GM21367 (cell line): ENCODE results near the gene SBNO2.

ENCODE experiments used
- ATAC-seq: cut with Tn5 transposase; IDR thresholded peaks from one replicate; pipeline ENCODE4 v1.9.1; 2021; ENCODE audit not compliant: unreplicated experiment

SBNO2 gene

DNA sequence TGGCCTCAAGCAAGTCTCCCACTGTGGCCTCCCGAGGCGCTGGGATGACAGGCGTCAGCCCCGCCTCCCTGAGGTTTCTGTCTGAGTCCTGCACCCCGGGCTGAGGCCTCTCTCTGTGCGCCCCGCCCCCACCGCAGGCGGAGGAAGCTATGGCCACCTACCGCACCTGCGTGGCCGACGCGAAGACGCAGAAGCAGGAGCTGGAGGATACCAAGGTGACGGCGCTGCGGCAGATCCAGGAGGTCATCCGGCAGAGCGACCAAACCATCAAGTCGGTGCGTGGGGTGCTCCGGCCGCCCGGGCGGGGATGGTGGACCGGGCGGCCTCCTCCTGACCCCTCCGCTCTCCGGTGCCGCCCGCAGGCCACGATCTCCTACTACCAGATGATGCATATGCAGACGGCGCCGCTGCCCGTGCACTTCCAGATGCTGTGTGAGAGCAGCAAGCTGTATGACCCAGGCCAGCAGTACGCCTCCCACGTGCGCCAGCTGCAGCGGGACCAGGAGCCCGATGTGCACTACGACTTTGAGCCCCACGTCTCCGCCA is 94.4 kb downstream of the SBNO2 start:
- no peak for ATAC-seq

DNA sequence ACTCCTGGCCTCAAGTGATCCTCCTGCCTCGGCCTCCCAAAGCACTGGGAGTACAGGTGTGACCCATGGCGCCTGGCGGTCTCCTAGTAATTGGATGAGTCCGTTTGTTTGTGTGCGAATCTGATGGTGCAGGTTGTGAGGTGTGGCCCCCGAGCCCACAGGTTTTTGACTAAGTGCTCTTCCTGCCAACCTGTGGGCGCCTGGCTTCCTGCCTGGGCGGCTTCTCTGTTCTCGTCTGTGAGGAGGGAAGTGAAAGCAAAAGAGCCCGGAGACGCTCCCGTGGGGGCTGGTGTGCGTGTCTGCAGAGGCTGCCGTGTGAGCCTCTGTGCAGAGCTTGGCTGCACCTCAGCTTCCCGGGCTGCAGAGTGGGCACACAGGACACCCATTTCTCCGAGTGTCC is 97.1 kb downstream of the SBNO2 start:
- no peak for ATAC-seq

DNA sequence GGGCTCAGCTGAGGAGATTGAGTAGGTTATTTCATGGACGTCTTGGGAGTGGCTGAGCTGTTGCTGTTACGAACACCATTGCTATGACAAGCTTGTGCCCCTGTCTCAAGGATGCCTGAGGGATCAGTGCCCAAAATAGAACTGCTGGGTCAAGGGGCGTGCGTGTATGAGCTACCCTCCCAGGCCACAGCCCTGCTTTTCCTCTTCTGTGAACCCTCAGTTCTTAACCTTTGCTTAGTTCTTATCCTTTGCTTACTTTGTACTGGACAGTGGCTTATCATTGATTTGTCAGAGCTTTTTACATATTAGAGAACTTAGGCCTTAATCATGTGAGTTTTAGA is 98.1 kb downstream of the SBNO2 start:
- no peak for ATAC-seq

DNA sequence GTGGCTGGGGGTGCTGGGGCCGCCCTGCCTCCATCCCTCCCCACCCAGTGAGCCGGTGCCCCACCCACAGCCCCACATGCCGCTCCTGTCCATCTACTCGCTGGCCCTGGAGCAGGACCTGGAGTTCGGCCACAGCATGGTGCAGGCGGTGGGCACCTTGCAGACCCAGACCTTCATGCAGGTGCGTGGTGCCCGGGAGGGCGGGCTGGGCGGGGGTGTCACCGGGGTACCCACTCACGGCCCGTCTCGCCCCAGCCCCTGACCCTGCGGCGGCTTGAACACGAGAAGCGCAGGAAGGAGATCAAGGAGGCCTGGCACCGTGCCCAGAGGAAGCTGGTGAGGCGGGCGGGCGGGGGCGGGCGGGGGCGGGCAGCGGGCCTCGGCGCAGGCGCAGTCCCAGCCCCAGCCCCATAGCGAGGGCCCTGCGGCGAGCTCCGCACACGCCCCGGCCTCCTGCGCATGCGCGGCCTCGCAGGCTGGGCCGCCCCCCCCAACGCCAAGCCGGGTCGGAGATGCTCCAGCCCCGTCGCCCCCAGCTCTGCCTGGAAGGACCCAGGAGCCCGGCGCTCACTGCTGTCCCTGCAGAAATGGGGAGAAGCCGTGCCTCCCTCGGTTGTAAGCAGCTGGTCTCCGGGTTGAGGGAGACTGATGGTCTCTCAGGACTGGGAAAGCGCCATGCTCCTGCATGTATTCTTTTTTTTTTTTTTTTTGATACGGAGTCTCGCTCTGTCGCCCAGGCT is 99.4 kb downstream of the SBNO2 start:
- ATAC-seq, result no peak

DNA sequence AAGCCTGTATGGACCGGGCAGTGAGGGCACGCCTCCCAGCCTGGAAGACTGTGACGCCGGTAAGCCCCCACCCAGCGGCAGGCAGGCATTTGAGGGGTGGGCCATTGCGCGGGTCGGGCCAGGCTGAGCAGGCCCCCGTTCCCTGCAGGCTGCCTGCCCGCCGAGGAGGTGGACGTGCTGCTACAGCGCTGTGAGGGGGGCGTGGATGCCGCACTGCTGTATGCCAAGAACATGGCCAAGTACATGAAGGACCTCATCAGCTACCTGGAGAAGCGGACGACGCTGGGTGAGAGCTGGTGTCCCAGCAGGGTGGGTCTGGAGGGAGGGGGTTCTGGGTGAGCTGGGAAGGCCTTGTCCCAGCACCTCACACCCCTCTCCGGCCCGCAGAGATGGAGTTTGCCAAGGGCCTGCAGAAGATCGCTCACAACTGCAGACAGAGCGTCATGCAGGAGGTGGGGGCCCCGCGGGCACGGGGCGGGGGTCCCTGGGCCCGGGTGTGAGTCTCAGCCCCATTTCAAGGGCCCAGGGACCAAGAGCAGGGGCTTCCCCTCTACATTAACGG is 100.0 kb downstream of the SBNO2 start:
- no peak for ATAC-seq

DNA sequence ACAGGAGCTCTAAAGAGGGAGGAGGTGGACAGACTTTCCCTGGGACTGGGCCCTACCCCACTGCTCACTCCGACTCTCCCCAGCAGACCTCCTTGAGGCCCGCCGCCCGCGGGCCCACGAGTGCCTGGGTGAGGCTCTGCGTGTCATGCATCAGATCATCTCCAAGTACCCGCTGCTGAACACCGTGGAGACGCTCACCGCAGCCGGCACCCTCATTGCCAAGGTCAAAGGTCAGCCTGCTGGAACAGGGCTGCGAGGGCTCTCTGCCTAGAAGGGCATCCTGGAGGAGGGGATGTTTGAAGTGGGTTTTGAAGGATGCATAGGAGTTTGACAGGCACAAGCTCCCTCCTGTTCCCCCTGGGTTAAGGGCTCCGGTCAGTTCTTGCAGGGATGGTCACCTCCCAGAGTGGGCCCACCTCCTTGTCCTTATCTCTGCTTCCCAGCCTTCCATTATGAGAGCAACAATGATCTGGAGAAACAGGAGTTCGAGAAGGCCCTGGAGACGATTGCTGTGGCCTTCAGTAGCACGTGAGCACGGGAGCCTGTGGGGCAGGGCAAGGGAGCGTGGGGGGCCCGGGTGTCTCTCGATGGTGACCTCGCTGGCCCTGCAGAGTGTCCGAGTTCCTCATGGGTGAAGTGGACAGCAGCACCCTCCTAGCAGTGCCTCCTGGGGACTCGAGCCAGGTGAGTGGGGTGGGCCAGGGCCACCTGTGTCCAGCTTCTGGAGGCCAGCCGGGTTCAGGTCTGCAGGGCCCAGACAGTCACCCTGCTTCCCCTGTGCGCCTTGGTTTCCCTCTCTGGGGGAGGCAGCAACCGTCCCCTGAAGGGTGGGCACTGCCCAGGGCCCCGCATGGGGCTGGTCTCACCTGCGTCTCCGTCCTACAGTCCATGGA is 100.8 kb downstream of the SBNO2 start:
- no peak for ATAC-seq

DNA sequence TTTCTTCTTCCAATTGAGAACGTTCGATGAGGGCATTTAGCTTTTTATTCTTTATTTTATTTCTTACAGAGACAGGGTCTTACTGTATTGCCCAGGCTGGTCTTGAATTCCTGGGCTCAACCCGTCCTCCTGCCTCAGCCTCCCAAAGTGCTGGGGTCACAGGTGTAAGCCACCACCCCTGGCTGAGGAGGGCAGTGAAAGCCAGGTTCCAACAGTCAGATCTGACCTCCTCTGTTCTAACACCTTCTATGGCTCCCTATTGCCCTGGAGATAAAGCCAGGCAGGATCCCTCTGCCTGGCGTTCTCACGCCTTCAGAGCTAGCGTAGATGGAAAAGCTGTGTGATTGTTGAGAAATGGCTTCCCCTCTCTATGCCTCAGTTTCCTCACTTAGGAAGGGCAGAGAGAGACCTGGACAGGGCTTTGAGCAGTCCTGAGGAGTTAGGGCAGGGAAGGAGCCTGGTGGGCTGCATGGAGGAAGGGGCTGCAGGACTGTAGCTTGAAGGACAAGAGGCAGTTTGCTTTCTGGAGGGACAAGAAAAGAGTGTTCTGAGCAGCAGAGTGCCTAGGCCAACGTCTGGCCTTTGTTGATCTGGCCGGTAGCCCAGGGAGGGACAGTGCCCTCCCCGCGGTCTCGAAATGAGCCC is 101.6 kb downstream of the SBNO2 start:
- no peak for ATAC-seq

DNA sequence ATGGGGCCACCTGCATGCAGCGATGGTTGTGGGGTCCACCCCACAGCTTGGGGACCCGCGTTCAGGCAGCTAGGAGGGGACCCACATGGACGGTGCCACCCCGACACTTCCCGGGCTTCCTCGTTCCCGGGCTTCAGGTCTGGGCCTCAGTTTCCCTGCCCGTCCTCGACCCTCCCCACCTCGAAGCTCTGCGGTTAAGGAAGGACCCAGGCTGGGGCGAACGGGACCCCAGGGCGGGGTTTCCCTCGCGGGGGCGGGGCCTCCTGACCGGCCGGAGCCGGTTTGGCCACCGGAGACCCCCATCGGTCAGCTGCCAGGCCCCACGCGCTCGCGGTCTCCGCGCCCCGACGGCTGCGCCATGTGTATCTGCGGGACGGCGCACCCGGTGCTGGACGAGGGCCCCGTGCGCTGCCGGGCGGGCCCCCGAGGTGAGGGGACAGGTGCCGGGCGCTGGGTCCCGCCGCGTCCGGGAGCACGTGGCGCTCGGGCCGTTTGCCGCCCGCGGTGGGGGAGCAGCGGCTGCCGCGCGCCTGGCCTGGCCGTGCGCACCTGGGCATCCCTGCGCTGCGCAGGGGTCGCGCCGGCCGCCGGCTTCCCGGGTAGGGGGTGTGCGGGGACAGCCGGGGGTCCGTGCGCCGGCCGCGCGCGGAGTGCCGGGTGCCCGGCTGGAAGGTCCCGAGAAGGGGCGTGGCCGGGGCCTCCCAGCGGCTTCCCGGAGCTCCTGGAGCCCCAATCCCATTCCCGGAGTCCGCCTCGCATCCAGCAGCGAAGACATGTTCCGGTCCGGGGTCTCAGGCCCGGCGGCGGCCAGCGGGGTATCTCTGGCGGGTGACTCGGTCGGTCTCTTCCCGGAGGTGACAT is 102.9 kb downstream of the SBNO2 start:
- ATAC-seq, result no peak

DNA sequence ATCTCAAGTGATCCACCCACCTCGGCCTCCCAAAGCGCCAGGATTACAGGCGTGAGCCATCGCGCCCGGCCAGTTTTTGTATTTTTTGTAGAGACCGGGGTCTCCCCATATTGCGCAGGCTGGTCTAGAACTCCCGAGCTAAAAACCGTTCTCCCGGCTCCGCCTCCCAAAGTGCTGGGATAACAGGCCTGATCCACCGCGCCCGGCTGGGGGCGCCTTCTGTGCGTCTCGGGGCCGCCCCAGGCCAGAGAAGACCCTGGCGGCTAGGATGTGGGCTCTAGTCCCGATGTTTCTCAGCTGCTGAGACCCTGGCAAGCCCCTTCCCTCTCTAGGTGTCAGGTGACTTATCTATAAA is 103.5 kb downstream of the SBNO2 start:
- ATAC-seq, result no peak

DNA sequence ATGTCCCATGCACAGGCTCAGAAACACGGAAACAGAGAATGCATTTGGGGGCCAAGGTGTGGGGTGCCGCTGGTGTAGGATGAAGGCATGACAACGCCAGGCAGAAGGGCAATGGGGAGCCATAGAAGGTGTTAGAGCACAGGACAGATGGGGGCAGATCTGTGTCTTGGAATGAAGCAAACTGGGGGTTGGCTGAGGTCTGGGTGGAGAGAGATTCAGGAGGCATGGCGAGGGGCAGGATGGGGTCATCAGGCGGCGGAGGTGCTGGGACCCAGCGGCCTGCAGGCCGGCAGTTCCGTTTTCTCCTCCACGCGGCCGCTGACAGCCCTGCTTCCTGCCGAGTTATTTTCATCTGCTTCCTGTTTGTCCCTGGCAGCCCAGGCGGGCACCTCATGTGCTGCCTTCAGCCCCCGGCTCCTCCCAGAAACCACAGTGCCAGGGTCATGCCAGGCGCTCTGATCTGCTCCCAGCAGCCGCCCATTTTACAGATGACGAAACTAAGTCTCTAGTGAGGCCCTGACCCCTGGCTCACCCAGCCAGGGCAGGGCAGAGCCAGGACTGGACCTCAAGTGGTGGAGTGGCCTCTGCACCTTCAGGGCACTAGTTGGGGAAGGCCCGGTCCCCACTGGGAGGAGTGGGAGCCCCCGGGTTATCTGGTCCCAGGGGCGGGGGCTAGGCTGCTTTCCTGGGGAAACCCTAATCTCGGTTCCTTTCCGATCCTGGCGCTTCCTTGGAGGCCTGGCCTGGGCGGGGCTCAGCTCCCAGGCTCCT is 104.9 kb downstream of the SBNO2 start:
- ATAC-seq, result no peak

DNA sequence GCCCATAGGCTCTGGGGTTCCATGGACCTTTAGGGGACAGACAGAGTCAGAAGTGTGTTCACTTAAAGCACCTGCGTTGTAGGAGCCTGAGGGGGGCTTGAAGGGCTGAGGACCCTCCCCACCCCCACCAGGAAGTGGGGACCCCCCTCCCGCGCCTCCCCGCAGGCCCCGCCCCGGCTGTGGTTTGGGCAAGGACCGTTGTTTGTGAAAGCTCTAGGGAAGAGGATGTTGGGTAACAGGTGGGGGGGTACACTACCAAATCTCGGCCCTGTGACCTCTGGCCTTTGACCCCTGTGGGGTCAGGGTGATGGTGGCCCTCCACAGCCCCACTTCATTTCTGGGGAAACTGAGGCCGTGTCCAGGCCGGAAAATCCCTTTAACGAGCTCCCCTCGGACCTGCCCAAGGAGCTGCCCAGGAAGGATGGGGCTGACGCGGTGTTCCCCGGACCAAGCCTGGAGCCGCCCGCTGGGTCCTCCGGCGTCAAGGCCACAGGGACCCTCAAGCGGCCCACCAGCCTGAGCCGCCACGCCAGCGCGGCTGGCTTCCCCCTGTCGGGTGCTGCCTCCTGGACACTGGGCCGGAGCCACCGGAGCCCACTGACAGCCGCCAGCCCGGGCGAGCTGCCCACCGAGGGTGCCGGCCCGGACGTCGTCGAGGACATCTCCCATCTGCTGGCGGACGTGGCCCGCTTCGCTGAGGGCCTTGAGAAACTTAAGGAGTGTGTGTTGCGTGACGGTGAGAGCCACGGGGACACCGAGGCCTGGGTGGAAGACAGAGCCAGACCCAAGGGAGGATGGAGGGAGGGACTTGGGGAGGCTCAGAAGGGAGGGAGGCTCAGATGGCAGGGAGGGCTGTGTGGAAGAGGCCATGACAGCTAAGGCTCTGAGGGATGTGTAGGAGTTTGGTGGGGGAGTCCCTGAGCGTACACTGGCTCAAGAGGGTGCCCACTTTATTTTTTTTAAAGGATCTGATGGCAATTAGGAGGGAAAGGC is 105.8 kb downstream of the SBNO2 start:
- no peak for ATAC-seq

DNA sequence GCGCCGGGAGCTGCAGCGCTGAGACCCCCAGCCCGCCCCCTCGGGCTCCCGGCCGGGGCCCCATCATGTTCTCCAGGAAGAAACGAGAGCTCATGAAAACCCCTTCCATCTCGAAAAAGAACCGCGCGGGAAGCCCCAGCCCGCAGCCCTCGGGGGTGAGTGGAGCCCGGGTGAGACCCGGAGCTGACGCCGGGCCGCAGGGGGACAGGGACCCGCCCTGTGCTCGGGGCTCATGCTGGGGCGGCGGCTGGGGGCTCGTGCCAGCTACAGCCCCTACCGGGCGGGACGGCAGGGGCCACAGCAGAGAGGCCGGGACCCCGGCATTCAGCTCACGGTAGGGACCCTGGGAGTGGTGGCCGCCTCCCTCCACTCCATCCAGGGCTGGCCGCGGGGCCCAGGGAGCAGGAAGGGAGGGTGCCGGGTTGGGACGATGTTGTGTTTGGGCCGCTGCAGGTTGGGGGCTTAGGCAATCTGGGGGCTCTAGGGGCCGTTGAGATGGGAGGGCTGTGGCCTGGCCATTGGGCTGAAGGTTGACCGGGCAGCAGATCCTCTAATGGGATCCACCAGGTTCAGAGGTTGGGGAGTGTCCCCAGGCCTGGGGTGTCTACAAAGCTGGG is 106.6 kb downstream of the SBNO2 start:
- ATAC-seq, result no peak

DNA sequence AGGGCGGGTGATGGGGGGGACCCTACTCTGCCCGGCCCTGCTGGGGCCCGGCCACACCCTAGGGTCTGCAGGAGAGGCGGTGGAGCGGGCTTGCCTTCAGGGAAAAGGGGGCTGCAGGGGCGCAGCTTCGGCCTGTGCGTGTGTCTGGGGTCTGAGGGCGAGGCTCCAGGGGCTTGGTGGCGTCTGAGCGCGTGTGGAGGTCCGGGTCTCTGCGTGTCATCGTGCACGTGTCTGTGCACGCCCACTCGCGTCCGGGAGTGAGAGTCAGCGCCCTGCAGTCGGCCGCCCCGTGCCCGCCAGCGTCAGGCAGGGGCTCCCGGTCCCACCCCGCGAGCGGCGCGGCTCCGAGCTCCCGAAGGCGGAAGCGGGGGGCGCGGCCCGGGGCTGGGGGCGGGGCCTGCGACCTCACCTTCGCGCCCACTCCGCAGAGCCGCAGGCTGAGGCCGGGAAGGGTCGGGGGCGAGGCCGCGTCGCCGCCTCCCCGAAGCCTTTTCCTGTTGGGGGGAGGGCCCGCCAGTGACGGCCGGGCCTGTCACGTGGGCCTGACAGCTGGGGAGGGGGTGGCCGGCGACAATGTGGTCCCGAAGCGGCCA is 107.2 kb downstream of the SBNO2 start, which contains the start of gene ARHGAP45:
Gene ARHGAP45 (plus strand): TSS at position 420 of the 593 bp plus-strand sequence. CDS start 239 bp downstream, outside the sequence.
- ATAC-seq, result no peak

DNA sequence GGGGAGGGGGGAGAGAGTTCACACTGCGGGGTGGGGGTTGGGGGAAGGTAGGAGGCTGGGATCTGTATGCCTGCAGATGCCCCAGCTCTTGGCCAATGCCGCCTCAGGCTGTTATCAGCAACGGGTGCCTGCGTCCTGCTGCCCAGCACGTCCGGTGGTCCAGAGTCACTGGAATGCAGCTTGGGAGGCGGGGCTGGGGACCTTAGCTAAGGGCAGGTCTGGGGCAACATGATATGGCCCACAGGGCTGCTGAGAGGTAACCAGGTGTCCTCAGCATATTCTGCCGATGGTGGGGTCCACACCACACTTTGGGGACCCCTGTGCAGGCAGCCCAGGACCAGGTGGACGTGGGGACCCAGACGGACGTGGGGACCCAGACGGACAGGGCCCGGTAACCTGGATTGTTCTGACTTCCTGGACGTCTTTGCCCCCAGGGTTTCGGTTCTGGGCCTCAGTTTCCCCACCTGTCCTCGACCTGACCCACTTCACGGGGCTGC is 107.8 kb downstream of the SBNO2 start:
- ATAC-seq, result no peak

DNA sequence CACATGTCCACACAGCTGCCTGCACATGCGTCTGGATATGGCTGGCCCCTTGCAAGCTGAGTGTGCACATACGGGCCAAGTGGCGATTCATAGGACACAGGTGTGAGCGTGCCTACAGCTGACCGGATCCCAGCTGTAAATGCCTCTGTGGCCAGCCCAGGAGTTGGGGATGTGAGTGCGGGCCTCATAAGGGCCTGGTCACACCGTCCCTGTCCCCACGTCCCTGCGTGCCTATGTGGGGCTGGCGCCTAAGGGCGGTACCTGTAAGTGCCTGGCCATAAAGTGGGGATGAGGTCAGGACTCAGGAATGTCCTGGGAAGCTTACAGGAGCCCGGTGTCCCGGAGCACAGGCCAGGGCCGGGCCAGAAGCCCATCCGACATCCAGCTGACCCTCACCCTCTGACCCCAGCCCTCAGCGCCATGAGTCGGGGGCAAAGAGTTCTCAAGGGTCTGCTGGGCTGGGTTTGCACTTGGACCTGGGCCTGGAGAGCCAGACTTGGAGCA is 108.4 kb downstream of the SBNO2 start:
- no peak for ATAC-seq

DNA sequence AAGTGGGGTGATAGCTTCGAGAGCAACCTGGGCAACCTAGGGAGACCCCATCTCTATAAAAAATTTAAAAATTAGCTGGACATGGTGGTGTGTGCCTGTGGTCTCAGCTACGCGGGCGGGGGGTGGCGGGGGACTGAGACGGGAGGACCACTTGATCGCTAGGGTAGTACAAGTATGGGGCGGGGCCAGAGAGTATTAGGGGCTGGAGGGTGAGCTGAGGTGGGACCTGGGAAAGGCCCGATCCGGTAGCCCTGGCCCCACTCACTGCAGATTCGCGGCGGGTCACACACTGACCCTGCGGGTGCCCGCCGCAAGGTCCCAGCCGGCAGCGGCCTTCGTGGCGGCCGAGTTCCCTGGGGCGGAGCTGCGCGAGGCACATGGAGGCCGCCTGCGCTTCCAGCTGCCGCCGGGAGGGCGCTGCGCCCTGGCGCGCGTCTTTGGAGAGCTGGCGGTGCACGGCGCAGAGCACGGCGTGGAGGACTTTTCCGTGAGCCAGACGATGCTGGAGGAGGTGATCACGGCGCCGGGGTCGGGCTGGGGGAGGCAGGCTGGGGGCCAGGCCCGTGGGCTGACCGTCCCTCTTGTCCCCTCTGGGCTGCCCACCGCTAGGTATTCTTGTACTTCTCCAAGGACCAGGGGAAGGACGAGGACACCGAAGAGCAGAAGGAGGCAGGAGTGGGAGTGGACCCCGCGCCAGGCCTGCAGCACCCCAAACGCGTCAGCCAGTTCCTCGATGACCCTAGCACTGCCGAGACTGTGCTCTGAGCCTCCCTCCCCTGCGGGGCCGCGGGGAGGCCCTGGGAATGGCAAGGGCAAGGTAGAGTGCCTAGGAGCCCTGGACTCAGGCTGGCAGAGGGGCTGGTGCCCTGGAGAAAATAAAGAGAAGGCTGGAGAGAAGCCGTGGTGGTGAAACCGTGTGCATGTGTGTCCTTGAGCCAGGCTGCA is 109.1 kb downstream of the SBNO2 start:
- ATAC-seq, result no peak
